Left kidney (tissue), 2 donors: Measurements from ENCODE around the gene E2F3. TPM values are rescaled to one million over a fixed set of nuclear protein-coding genes. Genes with fewer than 3 reads are reported as not detected.

Experiments
- DNase-seq: peaks from one replicate; pipeline ENCODE4 v3.0.0-alpha.2; 2013
- polyA plus RNA-seq: library from polyadenylated mRNA; unstranded; fragments of 120-200 nt; gene quantifications from one replicate; pipeline ENCODE4 v1.2.1, GENCODE V29; 2013; ENCODE audit not compliant: insufficient read length

The E2F3 gene
- polyA plus RNA-seq, 1 donor: 25.2 TPM

DNA sequence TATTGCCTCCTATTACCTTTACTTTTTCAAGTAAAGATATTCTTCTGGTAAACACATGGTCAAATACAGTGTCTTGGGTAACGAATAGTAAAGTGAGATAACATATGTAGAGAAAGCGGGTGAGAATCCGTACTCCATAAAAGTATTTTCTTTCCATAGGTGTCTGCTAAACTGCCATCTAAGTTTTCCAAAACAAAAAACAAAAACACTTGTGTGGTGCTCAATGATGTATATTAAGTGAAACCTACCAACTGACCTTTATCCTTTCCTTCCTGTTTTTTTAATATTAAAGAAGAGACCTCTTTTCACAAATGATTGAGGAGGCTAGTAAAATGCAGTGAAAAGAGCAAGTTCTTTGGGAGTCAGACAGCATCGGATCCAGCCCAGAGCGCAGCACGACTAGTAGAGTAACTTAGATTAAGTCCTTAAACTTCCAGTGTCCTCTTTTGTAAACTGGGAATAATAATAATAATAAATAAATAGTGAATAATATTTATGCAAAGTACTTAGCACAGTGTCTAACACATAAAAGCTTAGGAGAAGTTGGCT lies 132.1 kb downstream of the E2F3 start:
- no peak for DNase-seq

DNA sequence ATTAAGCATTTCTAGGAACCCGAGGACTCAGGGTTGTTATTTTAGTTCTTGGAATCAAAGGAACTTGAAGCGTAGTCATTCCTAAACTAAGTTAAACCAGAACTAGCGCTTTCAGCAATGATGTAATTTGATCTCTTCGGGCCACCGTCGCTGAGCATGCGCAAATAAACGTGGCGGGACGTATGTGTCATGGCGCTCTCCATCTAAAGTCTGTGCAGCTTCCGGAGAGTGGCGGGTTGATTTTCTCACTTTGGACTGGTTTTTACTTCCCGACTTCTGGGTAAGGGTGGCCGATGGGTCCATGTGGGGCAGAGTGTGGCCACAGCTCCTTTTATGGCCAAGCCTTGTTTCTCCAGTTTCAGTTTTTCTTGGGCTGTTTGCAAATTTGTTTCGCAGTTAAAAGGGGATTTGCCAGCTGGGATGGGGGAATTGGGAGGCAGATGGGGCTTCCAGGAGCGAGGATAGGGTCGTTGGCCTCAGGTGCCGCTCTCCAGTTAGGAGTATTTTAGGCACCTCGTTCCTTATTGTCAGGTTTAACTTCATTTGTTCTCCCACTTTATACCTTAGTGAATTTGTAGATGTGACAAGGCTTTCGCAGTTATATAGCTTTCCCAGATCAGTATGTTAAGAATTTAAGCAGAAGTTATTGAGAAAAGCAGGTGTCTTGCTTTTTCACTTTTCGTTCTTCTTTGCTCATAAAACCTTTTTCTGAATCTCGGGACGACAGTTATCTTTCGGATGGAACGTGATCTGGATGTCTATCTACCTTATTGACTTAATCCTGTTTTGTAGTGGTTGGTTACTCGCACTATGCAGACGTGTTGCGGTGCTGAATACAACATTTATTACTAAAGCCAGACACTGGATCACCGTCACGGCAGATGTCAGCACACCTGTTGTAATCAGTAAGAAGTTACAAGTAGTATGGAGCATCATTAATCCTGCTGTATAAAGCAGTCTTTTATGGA lies 132.9 kb downstream of the E2F3 start, which contains the start of gene CDKAL1:
Gene CDKAL1, plus strand, starts transcription at position 163 of the 968 bp plus-strand sequence. CDS start 11,894 bp downstream, outside the sequence.
- peak; percentile 94 for DNase-seq

DNA sequence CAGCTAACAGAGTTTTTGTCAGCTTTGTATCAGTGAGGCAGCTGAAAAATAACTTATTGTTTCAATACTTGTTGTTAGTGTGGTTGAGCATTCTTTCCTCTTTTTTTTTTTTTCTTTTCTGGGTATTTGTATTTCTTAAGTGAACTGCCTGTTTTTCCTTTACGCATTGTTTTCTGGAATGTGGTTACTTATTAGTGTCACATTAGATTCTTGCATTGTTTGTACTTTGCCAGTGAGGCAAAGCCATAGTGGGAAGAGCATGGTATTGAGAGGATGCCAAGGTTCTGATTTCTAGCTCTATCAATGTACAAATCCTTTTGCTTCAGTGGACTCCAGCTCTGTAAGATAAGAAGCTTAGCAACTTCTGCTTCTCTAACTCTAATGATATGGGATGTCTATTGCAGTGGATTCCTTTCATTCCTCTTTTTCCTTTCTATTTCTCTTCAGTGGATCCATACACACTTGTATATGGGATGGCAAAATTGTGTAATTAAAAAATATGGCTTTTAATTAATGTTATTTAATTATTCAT lies 136.5 kb downstream of the E2F3 start:
- DNase-seq: no peak

DNA sequence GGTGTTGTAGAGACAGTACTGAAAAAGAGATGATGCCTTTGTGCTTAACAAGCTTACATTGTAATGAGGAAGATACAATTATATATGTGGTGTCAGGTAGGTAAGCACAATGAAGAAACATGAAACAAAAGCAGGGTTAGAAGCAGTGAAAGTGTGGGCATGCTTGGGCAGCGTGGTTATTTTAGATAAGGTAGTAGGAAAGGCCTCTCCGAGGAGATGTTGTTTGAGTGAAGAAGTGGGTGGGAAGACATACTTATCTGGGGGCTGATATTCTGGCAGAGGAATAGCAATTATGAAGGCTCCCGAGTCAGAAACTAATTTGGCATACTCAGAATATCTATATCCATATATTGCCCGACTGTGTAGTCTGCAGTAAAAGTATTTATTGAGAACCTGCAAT lies 137.2 kb downstream of the E2F3 start:
- DNase-seq: no peak

DNA sequence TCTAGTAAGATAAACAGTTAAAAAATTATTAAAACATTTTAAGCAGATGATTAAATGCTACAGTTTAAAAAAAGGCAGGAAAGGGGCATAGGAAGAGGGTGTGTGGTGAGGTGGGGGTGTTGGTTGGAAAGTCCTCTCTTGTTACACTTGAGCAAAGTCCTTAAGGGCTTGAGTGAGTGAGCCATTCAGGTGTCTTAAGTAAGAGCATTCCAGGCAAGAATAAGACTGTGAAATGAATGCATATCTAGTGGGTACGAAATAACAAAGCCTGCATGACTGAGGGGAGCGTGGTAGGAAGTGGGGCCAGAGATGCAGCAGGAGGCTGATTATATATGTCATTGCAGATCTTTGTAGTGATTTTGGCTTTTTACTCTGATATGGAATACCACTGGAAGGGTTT lies 137.7 kb downstream of the E2F3 start:
- DNase-seq: no peak

DNA sequence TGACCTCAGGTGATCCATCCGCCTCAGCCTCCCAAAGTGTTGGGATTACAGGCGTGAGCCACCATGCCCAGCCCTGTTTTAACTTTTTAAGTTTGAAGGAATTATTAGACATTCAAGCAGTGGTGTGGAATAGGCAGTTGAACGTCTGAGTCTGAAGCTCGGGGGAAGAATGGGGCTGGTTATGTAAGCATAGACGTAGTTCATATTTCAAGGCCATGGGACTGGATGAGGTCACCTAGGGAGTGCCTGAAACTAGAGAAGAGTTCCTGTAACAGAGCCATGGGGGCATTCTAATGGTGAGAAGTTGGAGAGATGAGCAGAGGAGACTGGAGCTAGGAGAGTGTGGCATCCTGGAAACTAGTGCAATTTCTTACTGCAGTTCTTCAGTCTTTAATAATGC lies 139.0 kb downstream of the E2F3 start:
- no peak for DNase-seq

DNA sequence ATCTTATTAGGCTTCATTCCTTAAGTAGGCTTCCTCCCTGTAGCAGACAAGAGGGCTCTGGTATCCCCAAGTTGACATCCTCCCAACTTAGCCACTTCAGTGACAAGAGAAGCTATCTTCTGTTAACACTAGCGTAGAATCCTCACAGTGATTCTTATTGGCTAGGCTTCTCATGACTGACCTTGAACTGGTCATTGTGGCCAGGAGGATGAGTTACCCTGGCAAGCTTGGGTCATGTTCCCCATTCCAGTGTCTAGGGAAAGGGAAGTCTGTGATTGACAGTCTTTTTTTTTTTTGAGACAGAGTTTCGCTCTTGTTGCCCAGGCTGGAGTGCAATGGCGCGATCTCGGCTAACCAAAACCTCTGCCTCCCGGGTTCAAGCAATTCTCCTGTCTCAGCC lies 139.7 kb downstream of the E2F3 start:
- DNase-seq: no peak

DNA sequence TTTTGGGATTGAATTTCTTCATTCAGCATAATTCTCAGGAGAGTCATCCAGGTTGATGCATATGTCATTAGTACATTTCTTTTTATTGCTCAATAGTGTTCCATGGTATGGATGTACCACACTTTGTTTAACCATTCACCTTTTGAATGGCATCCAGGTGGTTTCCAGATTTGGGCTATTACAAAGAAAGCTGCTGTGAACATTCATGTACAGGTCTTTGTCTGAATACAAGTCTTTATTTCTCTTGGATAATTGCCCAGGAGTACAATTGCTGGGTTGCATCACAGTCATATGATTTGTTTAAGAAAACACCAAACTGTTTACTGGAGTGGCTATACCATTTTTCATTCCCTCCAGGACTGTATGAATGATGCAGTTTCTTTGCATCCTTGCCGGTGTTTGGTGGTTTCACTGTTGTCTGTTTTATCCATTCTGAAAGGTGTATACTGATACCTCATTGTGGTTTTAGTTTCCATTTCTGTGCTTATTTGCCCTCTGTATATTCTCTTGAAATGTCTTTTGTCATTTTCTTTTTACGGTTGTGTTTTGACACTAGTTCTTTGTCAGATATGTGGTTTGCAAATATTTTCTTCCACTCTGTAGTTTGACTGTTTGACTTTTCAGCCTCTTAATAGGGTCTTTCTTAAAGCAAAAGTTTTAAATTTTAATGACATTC lies 141.4 kb downstream of the E2F3 start:
- DNase-seq: no peak

Other genes starting within 250 kb of the E2F3 start
- gene MBOAT1, start 189.4 kb upstream of the E2F3 start, polyA plus RNA-seq: 29.7 TPM
- 25.5 TPM for gene CDKAL1, start 132.6 kb downstream of the E2F3 start, polyA plus RNA-seq